SK-N-SH treated with all-trans-retinoic acid at 6 μM for 48 hours (cell line): Measurements from ENCODE around the gene TRIM71.

Experiments
- ATAC-seq: fragments of 200-7000 bp; cut with Tn5 transposase; 3 replicates; pipeline ENCODE4 v1.9.1; 2020; ENCODE audit warnings: mild to moderate bottlenecking, moderate library complexity
- ARNTL ChIP-seq: fragments of 450-650 bp; formaldehyde crosslinking; IDR thresholded peaks from 2 replicates; pipeline ENCODE4 v1.5.0; 2020; ENCODE audit warnings: low read depth, mild to moderate bottlenecking, moderate library complexity, borderline replicate concordance
- BACH2 ChIP-seq: fragments of 250-450 bp; sonication (Bioruptor Pico); IDR thresholded peaks from 2 replicates; pipeline ENCODE4 v1.9.0; 2021; ENCODE audit warnings: mild to moderate bottlenecking, borderline replicate concordance
- CSDC2 ChIP-seq: fragments of 250-450 bp; sonication (Bioruptor Pico); IDR thresholded peaks from 2 replicates; pipeline ENCODE4 v1.5.0; 2020; ENCODE audit warnings: mild to moderate bottlenecking, moderate library complexity
- ESRRG ChIP-seq: fragments of 250-450 bp; sonication (Bioruptor Pico); IDR thresholded peaks from 2 replicates; pipeline ENCODE4 v1.6.1; 2021; ENCODE audit warnings: mild to moderate bottlenecking
- GLIS3 ChIP-seq: fragments of 250-450 bp; sonication (Bioruptor Pico); IDR thresholded peaks from 2 replicates; pipeline ENCODE4 v1.5.0; 2020; ENCODE audit warnings: mild to moderate bottlenecking, moderate library complexity
- ISL1 ChIP-seq: fragments of 250-450 bp; sonication (Bioruptor Pico); IDR thresholded peaks from 2 replicates; pipeline ENCODE4 v2.1.2; 2022; ENCODE audit warnings: mild to moderate bottlenecking, moderate library complexity
- OSR1 ChIP-seq: fragments of 250-450 bp; sonication (Bioruptor Pico); IDR thresholded peaks from 2 replicates; pipeline ENCODE4 v1.8.0; 2022; ENCODE audit warnings: moderate library complexity, mild to moderate bottlenecking, inconsistent platforms
- PPARA ChIP-seq: fragments of 250-450 bp; sonication (Bioruptor Pico); IDR thresholded peaks from 2 replicates; pipeline ENCODE4 v1.5.0; 2020; ENCODE audit warnings: mild to moderate bottlenecking, borderline replicate concordance
- SNAI2 ChIP-seq: fragments of 250-450 bp; sonication (Bioruptor Pico); IDR thresholded peaks from 2 replicates; pipeline ENCODE4 v1.5.0; 2020; ENCODE audit warnings: mild to moderate bottlenecking, moderate library complexity
- TCF4 ChIP-seq: fragments of 250-450 bp; sonication (Bioruptor Pico); IDR thresholded peaks from 2 replicates; pipeline ENCODE4 v1.8.0; 2021; ENCODE audit warnings: mild to moderate bottlenecking, moderate library complexity, borderline replicate concordance
- TOX ChIP-seq: fragments of 250-450 bp; sonication (Bioruptor Pico); IDR thresholded peaks from 2 replicates; pipeline ENCODE4 v1.8.0; 2021; ENCODE audit warnings: mild to moderate bottlenecking, moderate library complexity, borderline replicate concordance
- ZC3H10 ChIP-seq: fragments of 250-450 bp; sonication (Bioruptor Pico); IDR thresholded peaks from 2 replicates; pipeline ENCODE4 v1.5.1; 2021; ENCODE audit warnings: mild to moderate bottlenecking, moderate library complexity
- ZFP3 ChIP-seq: fragments of 250-450 bp; sonication (Bioruptor Pico); IDR thresholded peaks from 2 replicates; pipeline ENCODE4 v1.5.0; 2020; ENCODE audit warnings: mild to moderate bottlenecking, moderate library complexity
- ZFP30 ChIP-seq: fragments of 450-650 bp; formaldehyde crosslinking; IDR thresholded peaks from 2 replicates; pipeline ENCODE4 v1.5.0; 2022; ENCODE audit warnings: mild to moderate bottlenecking, moderate library complexity
- ZNF565 ChIP-seq: fragments of 450-650 bp; formaldehyde crosslinking; conservative IDR thresholded peaks from 2 replicates; pipeline ENCODE4 v1.5.0; 2020; ENCODE audit warnings: low read depth, mild to moderate bottlenecking, moderate library complexity
- ZNF70 ChIP-seq: fragments of 450-650 bp; formaldehyde crosslinking; IDR thresholded peaks from 2 replicates; pipeline ENCODE4 v1.5.0; 2020; ENCODE audit warnings: mild to moderate bottlenecking, moderate library complexity
- ZNF8 ChIP-seq: fragments of 450-650 bp; formaldehyde crosslinking; IDR thresholded peaks from 2 replicates; pipeline ENCODE4 v1.5.0; 2020; ENCODE audit warnings: mild to moderate bottlenecking, moderate library complexity
- TF ChIP-seq, protein P1 (sequence below): fragments of 250-450 bp; sonication (Bioruptor Pico); IDR thresholded peaks from 2 replicates; pipeline ENCODE4 v1.8.0; 2020; ENCODE audit warnings: mild to moderate bottlenecking, moderate library complexity, borderline replicate concordance
- TF ChIP-seq, protein P2 (sequence below): fragments of 250-450 bp; sonication (Bioruptor Pico); IDR thresholded peaks from 2 replicates; pipeline ENCODE4 v1.8.0; 2021; ENCODE audit warnings: low read depth, mild to moderate bottlenecking, moderate library complexity, borderline replicate concordance
- TF ChIP-seq, protein P3 (sequence below): fragments of 250-450 bp; sonication (Bioruptor Pico); IDR thresholded peaks from 2 replicates; pipeline ENCODE4 v1.5.1; 2021; ENCODE audit warnings: mild to moderate bottlenecking, moderate library complexity
- TF ChIP-seq, protein P4 (sequence below): fragments of 250-450 bp; sonication (Bioruptor Pico); IDR thresholded peaks from 2 replicates; pipeline ENCODE4 v1.5.0; 2020; ENCODE audit warnings: mild to moderate bottlenecking, moderate library complexity
- TF ChIP-seq, protein P5 (sequence below): fragments of 250-450 bp; sonication (Bioruptor Pico); IDR thresholded peaks from 2 replicates; pipeline ENCODE4 v1.5.1; 2020; ENCODE audit warnings: low read depth, mild to moderate bottlenecking, moderate library complexity

TRIM71 gene

GRCh38 chr3:32883817-32884216 is 66.0 kb downstream of the TRIM71 start:
- no peak for TF ChIP-seq SNAI2 (CRISPR knock-in tag)
- TF ChIP-seq GLIS3 (CRISPR knock-in tag): no peak
- TF ChIP-seq ZFP3 (CRISPR knock-in tag): no peak
- TF ChIP-seq ARNTL: no peak
- no peak for TF ChIP-seq OSR1 (CRISPR knock-in tag)
- TF ChIP-seq ZFP30: no peak
- no peak for TF ChIP-seq PPARA
- TF ChIP-seq ZNF70 (CRISPR knock-in tag): no peak
- no peak for TF ChIP-seq ZNF565 (CRISPR knock-in tag)
- TF ChIP-seq ISL1 (CRISPR knock-in tag): no peak
- TF ChIP-seq, protein P1, sequence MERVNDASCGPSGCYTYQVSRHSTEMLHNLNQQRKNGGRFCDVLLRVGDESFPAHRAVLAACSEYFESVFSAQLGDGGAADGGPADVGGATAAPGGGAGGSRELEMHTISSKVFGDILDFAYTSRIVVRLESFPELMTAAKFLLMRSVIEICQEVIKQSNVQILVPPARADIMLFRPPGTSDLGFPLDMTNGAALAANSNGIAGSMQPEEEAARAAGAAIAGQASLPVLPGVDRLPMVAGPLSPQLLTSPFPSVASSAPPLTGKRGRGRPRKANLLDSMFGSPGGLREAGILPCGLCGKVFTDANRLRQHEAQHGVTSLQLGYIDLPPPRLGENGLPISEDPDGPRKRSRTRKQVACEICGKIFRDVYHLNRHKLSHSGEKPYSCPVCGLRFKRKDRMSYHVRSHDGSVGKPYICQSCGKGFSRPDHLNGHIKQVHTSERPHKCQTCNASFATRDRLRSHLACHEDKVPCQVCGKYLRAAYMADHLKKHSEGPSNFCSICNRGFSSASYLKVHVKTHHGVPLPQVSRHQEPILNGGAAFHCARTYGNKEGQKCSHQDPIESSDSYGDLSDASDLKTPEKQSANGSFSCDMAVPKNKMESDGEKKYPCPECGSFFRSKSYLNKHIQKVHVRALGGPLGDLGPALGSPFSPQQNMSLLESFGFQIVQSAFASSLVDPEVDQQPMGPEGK (CRISPR knock-in tag): no peak
- TF ChIP-seq TCF4 (CRISPR knock-in tag): no peak
- TF ChIP-seq ESRRG (CRISPR knock-in tag): no peak
- TF ChIP-seq BACH2 (CRISPR knock-in tag): no peak
- TF ChIP-seq ZNF8 (CRISPR knock-in tag): no peak
- TF ChIP-seq, protein P2, sequence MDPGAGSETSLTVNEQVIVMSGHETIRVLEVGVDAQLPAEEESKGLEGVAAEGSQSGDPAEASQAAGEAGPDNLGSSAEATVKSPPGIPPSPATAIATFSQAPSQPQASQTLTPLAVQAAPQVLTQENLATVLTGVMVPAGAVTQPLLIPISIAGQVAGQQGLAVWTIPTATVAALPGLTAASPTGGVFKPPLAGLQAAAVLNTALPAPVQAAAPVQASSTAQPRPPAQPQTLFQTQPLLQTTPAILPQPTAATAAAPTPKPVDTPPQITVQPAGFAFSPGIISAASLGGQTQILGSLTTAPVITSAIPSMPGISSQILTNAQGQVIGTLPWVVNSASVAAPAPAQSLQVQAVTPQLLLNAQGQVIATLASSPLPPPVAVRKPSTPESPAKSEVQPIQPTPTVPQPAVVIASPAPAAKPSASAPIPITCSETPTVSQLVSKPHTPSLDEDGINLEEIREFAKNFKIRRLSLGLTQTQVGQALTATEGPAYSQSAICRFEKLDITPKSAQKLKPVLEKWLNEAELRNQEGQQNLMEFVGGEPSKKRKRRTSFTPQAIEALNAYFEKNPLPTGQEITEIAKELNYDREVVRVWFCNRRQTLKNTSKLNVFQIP: no peak
- no peak for ATAC-seq

- ATAC-seq: no peak
- no peak for TF ChIP-seq SNAI2 (CRISPR knock-in tag)
- TF ChIP-seq, protein P3, sequence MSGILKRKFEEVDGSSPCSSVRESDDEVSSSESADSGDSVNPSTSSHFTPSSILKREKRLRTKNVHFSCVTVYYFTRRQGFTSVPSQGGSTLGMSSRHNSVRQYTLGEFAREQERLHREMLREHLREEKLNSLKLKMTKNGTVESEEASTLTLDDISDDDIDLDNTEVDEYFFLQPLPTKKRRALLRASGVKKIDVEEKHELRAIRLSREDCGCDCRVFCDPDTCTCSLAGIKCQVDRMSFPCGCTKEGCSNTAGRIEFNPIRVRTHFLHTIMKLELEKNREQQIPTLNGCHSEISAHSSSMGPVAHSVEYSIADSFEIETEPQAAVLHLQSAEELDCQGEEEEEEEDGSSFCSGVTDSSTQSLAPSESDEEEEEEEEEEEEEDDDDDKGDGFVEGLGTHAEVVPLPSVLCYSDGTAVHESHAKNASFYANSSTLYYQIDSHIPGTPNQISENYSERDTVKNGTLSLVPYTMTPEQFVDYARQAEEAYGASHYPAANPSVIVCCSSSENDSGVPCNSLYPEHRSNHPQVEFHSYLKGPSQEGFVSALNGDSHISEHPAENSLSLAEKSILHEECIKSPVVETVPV: no peak
- no peak for TF ChIP-seq TOX (CRISPR knock-in tag)
- no peak for TF ChIP-seq CSDC2 (CRISPR knock-in tag)
- no peak for TF ChIP-seq ZC3H10 (CRISPR knock-in tag)
- no peak for TF ChIP-seq ZNF70 (CRISPR knock-in tag)
- no peak for TF ChIP-seq GLIS3 (CRISPR knock-in tag)
- TF ChIP-seq ZFP30: no peak
- TF ChIP-seq, protein P4, sequence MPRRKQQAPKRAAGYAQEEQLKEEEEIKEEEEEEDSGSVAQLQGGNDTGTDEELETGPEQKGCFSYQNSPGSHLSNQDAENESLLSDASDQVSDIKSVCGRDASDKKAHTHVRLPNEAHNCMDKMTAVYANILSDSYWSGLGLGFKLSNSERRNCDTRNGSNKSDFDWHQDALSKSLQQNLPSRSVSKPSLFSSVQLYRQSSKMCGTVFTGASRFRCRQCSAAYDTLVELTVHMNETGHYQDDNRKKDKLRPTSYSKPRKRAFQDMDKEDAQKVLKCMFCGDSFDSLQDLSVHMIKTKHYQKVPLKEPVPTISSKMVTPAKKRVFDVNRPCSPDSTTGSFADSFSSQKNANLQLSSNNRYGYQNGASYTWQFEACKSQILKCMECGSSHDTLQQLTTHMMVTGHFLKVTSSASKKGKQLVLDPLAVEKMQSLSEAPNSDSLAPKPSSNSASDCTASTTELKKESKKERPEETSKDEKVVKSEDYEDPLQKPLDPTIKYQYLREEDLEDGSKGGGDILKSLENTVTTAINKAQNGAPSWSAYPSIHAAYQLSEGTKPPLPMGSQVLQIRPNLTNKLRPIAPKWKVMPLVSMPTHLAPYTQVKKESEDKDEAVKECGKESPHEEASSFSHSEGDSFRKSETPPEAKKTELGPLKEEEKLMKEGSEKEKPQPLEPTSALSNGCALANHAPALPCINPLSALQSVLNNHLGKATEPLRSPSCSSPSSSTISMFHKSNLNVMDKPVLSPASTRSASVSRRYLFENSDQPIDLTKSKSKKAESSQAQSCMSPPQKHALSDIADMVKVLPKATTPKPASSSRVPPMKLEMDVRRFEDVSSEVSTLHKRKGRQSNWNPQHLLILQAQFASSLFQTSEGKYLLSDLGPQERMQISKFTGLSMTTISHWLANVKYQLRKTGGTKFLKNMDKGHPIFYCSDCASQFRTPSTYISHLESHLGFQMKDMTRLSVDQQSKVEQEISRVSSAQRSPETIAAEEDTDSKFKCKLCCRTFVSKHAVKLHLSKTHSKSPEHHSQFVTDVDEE: no peak
- no peak for TF ChIP-seq ISL1 (CRISPR knock-in tag)
These were observed 66.8 kb downstream of the TRIM71 start for GRCh38 chr3:32884591-32884990.

DNA sequence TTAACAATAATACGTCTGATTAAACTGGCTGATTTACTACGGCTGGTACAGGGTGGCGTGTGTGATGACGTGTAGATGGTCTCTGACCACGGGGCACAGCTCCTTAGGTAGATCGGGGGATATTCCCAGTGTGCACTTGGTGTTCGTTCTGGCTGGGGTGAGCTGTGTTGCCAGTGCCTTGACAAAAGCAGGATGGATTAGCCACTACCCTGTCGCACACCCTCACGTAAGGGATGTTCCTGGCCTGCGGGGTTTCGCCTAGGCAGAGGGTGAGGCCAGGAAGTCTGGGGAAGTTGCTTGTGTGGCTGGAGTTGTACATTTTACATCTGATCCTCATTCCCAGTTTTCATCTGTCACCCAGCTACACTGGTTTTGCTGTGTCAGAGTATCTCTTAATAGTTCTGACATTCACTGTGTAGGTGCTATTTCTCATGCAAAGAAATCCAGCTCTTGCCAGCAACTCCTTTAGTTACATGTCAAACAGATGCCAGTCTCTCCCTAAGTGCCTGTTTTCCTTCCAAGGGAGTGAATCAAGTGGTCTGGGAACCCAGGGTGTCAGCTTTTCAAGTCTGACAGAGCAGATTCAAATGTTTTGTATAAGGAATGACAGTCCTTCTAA is 67.6 kb downstream of the TRIM71 start:
- TF ChIP-seq, protein P5, sequence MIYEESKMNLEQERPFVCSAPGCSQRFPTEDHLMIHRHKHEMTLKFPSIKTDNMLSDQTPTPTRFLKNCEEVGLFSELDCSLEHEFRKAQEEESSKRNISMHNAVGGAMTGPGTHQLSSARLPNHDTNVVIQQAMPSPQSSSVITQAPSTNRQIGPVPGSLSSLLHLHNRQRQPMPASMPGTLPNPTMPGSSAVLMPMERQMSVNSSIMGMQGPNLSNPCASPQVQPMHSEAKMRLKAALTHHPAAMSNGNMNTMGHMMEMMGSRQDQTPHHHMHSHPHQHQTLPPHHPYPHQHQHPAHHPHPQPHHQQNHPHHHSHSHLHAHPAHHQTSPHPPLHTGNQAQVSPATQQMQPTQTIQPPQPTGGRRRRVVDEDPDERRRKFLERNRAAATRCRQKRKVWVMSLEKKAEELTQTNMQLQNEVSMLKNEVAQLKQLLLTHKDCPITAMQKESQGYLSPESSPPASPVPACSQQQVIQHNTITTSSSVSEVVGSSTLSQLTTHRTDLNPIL (CRISPR knock-in tag): no peak
- TF ChIP-seq ZFP30: no peak
- no peak for TF ChIP-seq OSR1 (CRISPR knock-in tag)
- TF ChIP-seq ZNF70 (CRISPR knock-in tag): no peak
- TF ChIP-seq ZNF565 (CRISPR knock-in tag): no peak
- TF ChIP-seq, protein P2: no peak
- TF ChIP-seq ZNF8 (CRISPR knock-in tag): no peak
- no peak for TF ChIP-seq ISL1 (CRISPR knock-in tag)
- TF ChIP-seq SNAI2 (CRISPR knock-in tag): no peak
- TF ChIP-seq BACH2 (CRISPR knock-in tag): no peak
- no peak for TF ChIP-seq ZC3H10 (CRISPR knock-in tag)
- no peak for TF ChIP-seq ZFP3 (CRISPR knock-in tag)
- TF ChIP-seq GLIS3 (CRISPR knock-in tag): no peak
- no peak for ATAC-seq
